GM18499 (cell line): ENCODE results near the gene METTL22.
"Not testable (repeated sequence)": the region's sequence is repeated elsewhere in the genome, so short reads cannot be mapped to it uniquely, and the experiment has no call there.

Experiments
- ATAC-seq: cut with Tn5 transposase; IDR thresholded peaks from one replicate; pipeline ENCODE4 v1.9.1; 2021; ENCODE audit warnings: moderate number of reproducible peaks; ENCODE audit not compliant: insufficient read depth, unreplicated experiment

Gene METTL22

GRCh38 chr16:8630255-8630953, 8.9 kb downstream of the METTL22 start:
- ATAC-seq: no peak

- ATAC-seq: no peak
Observed at GRCh38 chr16:8631373-8631772, 9.9 kb downstream of the METTL22 start.

GRCh38 chr16:8631818-8632465, 10.4 kb downstream of the METTL22 start:
- no peak for ATAC-seq

- ATAC-seq: no peak
Observed at GRCh38 chr16:8632675-8633182, 11.2 kb downstream of the METTL22 start.

GRCh38 chr16:8634991-8635736, 13.7 kb downstream of the METTL22 start:
- ATAC-seq: no peak

- ATAC-seq: no peak
Observed at GRCh38 chr16:8639694-8640093, 18.2 kb downstream of the METTL22 start.

GRCh38 chr16:8641671-8642070, 20.2 kb downstream of the METTL22 start:
- ATAC-seq: no peak

GRCh38 chr16:8642146-8642545, 20.6 kb downstream of the METTL22 start:
- ATAC-seq: no peak

- no peak for ATAC-seq
Observed at GRCh38 chr16:8644211-8645140, 23.0 kb downstream of the METTL22 start.

GRCh38 chr16:8645141-8645521, 23.6 kb downstream of the METTL22 start:
- ATAC-seq: no peak

- no peak for ATAC-seq
Observed at GRCh38 chr16:8645831-8646230, 24.3 kb downstream of the METTL22 start.

GRCh38 chr16:8646326-8647053, 25.0 kb downstream of the METTL22 start:
- ATAC-seq: no peak

GRCh38 chr16:8647721-8648318, 26.3 kb downstream of the METTL22 start:
- ATAC-seq: no peak

GRCh38 chr16:8648877-8649276, 27.4 kb downstream of the METTL22 start:
- no peak for ATAC-seq

- ATAC-seq: no peak
Observed at GRCh38 chr16:8649829-8650554, 28.5 kb downstream of the METTL22 start.

GRCh38 chr16:8651958-8652357, 30.5 kb downstream of the METTL22 start:
- not testable (repeated sequence) for ATAC-seq

GRCh38 chr16:8655184-8655717, 33.8 kb downstream of the METTL22 start:
- ATAC-seq: peak; percentile 73

- no peak for ATAC-seq
Observed at GRCh38 chr16:8656376-8656775, 34.9 kb downstream of the METTL22 start.
